HuH-7 (cell line): ENCODE data around the gene ASB11.
"Not testable (repeated sequence)": the region's sequence is repeated elsewhere in the genome, so short reads cannot be mapped to it uniquely, and the experiment has no call there.

Experiments
- DNase-seq: peaks from one replicate; pipeline ENCODE4 v3.0.0; 2011; ENCODE audit warnings: low spot score

Gene ASB11

DNA sequence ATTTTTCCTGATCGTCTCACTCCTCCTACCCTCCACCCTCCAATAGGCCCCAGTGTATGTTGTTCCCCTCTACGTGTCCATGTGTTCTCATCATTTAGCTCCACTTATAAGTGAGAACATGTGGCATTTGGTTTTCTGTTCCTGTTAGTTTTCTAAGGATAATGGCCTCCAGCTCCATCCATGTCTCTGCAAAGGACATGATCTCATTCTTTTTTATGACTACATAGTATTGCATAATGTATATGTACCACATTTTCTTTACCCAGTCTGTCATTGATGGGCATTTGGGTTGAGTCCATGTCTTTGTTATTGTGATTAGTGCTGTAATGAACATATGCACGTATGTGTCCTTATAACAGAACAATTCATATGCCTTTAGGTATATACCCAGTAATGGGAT lies 9.5 kb downstream of the ASB11 start:
- not testable (repeated sequence) for DNase-seq

DNA sequence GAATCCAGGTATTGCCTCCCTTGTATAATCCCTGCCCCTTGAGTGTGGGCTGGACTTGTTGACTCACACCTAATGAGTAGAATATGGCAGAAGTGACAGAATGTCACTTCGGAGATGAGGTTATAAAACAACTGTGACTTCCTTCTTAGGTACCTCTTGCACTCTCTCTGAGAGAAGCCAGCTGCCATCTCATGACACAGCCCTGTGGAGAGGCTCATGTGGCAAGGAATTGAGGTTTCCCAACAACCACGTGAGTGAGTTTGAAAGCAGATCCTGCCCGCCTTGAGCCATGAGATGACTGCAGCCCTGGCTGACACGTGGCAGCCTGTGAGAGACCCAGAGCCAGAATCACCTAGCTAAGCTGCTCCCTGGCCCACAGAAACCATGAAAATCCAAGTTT lies 13.5 kb downstream of the ASB11 start:
- no peak for DNase-seq

DNA sequence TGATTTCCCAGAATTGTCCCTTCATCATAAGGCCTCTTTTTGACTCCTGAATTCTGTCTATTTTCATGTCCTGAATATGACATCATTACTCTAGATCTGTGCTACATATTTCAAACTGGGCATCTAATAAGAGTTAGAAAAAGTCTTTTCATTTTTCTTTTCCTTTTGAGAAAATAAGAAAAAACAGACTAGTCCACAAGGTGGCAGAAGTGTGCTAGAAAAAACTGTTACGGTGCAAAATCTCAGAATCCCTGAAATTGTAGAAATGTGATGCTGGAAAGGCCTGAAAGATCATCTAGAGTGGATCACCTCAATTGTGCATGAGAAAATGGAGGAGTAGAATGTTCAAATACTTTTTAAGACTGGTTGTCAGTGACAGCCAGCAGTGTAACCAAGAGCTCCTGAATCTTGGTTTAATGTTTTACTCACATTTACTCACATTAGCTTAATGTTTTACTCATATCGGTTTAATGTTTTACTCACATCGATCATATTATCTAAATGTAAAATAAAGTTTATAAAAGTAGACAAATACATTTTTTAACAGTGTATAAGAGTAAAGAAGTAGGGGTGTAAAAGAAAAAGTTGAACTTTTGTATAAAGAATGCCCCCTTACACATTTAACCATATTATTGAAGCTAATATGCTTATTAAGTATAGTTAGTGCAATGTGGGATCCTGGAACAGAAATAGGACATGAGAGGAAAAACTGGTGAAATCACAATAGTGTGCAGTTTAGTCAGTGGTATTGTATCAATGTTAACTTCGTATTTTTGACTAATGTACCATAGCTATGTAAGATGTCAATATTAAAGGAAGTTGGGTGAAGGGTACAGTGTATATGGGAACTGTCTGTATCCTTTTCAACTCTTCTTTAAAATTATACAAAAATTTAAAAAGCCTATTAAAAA lies 15.2 kb downstream of the ASB11 start:
- DNase-seq, result peak; percentile 10

DNA sequence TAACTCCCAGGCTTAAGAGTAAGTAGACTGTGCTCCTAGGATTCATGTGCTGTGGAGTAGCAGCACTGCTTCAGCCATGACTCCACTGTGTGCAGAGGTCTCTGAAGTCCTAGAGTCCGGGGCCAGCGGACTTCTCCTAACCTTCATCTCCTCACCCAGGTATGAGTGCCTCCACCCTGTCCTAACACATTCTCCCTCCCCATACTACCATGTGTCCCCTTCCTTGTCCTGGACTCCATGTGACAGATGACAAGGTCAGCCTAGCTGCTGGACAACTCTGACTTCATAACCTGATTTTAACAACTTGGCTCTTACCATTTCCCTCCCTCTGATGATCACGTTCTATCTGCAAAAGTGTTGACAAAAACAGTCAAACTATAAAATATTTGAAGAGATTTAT lies 16.7 kb downstream of the ASB11 start:
- no peak for DNase-seq

DNA sequence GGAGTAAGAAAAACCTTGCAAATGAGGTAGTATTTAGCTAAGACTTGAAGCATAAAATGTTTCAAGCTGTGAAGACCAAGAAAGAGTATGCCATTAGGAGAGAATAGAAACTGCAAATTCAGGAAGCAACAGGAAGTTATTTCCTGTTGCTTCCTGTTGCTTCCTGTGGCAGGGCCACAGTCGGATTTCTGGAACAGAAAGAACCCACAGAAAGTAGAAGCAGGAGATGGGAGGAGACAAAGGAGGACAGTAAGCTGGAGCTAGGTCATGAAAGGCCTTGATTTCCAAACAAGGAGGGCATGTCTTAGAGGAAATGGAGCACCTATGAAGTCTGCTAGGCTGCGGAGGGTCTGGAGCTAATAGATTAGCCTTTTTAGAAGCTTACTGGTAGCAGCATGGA lies 17.2 kb downstream of the ASB11 start:
- DNase-seq, result no peak

DNA sequence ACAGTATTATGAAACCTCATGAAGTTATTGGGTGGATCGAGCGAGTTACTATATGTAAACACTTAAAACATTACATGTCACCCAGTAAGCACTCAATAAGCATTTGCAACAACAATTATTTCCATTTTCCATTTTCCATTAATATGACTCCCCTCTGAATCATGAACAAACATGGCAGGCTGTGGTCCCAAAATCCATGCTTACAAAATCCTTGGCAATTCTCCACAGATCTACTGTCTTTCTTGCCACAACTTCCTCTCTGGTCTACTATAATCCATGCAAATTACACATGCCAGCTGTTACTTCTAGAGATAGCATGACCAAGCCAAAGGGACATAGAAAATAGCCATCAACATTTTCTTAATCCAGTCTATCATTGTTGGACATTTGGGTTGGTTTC lies 22.0 kb downstream of the ASB11 start:
- no peak for DNase-seq

DNA sequence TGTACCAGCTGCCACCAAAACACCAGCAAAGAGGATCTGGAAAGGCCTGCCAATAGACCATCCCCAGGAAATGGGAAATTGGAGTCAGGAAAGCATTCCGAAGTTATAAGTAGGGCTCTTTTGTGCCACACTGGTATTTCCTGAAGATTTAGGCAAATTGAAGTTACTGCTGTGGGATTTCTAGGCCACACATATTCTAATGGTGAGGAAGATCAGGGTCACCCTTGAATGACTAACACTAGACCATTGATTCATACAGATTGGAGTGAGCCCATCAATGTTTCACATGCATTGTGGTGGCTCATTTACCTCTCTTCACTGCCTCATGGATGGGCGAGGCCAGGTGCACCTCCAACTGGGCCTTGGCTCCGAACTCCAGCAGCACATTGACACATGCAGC lies 22.6 kb downstream of the ASB11 start:
- DNase-seq, result no peak

DNA sequence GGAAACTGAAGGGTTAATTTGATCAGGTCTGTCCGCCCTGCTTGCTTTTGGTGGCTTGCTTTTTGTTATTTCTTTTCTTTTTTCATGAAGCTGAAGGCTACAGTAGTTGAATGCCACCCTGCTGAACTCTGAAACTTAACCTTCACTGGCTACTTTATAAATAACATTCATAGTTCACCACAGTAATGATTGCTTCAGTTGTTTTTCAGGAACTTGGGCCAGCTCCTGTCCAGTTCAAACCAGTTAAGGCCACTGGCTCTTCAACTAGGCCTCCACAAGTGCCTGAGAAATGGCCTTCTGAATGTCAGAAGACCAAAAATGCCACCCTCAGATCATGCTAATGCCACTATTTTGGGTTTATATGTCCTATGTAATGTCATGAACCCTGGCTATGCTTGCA lies 37.8 kb downstream of the ASB11 start:
- DNase-seq, result no peak

DNA sequence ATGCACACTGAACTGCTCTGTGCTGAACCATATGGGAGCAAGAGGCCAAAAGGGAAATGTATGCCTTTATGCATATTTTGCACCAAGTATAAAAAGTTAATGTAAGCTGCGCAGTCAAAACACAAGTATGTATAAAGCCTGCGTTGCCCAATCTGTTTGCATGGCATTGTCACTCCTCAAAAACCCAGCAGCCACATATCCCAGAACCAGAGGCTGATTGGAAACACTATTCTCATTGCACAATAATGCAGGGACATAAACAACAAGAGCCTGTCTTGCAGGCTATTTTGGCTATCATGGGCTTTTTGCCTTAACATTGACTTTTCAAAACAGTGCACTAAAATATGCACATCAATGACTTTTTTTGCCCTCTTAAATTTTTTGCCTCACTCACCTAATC lies 40.5 kb downstream of the ASB11 start:
- DNase-seq, result no peak

DNA sequence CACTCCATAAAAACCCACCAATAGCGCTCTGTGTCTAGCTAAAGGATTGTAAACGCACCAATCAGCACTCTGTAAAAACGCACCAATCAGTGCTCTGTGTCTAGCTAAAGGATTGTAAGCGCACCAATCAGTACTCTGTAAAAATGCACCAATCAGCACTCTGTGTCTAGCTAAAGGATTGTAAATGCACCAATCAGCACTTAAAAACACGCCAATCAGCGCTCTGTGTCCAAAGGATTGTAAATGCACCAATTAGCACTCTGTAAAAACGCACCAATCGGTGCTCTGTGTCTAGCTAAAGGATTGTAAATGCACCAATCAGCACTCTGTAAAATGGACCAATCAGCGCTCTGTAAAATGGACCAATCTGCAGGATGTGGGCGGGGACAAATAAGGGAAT lies 42.2 kb downstream of the ASB11 start:
- DNase-seq, result not testable (repeated sequence)

DNA sequence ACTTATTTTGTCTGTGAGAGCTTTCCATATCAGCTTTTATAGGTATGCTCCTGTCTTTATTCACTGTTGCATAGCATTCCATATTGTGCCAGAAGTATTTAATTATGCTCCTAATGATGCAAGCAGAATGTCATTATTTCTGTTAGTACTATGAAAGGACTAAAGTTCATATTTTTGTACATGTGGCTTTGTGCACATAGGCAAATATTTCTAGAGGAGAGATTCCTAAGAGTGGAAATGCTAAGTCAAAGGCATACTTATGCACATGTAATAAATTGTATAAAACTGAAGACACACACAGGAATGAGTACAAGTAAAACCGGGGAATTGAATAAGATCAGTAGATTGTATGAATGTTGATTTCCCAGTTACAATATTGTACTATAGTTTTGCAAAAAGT lies 43.7 kb downstream of the ASB11 start:
- no peak for DNase-seq

DNA sequence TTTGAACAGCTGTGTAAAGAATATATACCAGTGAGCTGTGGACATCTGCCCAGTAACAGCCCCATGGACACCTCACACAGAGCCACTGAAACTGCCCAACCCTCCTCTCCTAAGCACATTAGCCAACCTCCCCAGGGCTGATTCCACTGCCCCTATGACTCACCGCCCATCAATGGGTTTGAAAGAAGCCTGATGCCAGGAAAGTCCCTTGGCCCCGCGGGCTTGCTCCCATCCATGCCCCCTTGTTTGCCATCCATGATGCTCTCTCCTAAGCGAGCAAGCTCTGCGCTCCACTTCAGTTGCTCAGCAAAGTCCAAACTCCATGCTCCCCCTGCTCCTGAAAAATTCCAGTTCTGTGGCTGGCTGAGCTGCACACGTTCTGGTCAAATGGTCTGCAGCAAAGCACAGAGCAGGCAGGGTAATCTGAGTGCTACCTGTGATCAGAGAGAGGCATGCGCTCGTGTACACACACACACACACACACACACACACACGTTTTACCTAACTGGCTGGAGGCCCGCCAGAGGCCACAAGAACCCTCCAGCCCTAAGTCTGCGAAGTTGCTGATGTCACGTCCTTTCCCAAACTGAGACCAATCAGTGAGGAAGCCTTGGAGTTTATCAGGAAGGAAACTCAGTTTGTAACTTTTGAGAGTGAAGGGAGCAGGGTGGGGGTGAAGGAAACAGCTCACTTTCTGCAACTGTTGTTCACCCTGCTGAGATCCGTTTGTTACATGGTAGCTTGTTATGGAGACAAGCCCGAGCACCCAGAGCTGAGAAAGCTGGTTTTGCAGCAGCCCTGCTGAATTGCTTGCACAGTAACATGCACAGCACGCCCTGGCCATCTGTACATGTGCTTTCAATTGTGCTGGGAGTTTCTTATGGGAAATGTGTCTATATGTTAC lies 45.6 kb downstream of the ASB11 start, which contains the start of gene ASB9:
Gene ASB9 (minus strand): TSS at position 466 of the 904 bp plus-strand sequence. CDS start 209 bp downstream, at position 257.
- DNase-seq, result peak; percentile 23

DNA sequence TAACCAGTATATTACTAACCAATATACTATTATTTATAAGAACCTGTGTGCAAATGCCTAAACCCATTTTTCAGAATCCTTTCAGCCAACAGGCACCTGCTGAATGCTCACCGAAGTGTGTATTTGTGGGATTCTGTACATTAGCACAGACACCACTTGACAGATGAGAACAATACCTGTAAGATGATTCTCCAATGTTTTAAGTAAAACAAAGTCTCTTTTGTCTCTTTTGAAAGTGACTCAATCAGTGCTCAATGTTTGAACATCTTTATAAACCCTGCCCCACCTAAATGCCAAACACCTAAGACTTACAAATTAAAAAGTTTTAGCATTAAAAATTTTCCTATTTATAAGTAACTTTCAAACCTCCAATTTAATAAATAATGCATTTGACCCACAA lies 46.3 kb downstream of the ASB11 start:
- DNase-seq, result no peak

DNA sequence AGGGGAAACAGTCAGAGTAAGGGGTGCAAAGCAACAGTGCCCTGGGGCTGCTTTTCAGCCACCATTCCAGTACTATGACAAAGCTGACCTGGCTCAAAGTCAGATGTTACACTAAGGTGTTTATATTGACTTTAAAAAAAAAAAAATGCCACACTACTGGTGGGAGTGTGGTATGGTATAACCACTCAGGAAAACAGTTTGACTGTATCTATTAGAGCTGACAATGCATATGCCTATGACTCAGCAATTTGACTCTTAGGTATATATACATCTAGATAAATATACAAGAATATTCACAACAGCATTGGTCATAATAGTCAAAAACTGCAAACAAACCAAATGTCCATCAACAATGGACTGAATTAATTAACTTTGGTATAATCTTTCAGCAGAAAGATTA lies 60.6 kb downstream of the ASB11 start:
- no peak for DNase-seq

DNA sequence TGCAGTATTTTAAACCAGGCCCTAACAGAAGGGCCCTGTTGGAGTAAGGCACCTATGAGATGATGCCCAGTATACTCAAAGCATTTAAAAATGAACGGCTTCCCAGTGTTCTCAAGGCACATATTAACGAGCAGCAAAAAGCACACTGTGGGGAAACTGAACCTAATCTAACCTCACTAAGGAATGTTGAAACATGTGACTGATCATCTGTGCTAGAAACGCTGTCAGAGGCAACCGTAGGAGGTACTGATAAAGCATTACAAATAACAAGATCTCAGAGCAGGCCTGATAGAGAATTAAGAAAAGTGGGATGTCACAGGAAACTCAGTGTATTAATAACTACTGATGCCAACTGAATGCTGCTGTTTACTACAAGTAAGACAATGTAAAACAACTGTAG lies 69.5 kb downstream of the ASB11 start:
- DNase-seq, result no peak

DNA sequence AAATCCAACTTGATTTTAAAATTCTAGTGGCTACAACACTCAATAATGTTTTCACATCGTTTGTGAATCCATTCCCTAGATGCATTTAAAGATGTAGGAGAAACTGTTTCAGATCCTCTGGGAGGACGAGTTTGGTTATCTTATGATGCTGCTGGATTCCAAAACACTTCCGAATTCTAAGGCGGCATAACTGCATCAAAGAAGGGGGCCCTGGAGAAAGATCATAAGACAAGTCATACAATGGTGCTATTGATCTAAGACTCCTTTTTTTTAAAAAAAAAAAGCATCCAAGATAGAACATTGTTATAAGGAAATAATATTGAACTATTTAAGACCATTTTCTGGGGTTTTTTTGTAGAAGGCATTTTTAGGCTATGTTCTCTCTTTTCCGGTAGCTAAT lies 71.0 kb downstream of the ASB11 start:
- DNase-seq, result no peak

DNA sequence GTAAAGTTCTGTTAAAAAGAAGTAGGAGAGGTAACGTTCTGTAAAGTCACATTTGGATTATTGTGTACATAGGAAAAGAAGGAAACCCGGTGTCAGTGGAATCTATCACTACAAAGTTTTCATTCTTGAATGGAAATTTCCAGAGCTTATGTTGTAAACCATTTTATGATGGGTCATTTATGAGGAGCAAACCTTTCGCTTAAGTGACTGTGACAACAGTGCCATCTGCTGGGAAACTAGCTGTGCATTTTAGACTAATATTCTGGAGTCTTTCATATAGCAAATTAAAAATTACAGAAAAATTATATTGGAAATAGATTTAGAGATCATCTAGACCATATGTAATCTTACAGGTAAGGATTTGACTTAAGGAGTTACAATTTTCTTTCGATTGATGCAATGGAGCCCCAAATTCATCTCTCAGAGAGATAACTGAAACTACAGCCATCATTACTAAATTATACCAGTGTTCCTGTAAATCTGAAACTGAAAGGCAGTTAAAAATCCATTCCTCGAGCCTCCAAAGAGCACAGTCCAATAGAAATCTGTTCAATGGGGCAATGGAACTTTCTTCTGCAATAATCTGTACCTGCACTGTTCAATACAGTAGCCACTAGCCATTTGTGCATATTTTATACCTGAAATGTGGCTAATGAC lies 72.4 kb downstream of the ASB11 start:
- peak; percentile 44 for DNase-seq

DNA sequence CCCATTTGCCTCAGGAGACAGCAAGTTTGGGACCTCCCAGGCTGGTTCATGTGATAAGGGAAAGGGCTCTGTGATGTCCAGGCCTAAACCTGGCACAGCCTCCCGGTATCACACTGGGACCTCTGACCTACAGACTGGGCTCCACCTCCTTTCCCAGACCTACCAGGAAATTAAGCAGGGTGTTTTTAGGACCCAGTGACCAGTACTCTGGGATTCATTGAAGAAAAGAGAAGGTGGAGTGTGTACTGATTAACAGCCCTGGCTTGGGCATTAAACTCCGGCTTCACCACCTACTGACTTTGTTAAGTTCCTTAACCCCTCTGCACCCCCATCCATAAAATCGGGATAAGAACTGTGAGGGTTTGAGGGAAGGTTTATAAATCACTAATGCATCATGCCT lies 74.1 kb downstream of the ASB11 start:
- DNase-seq, result peak; percentile 3

DNA sequence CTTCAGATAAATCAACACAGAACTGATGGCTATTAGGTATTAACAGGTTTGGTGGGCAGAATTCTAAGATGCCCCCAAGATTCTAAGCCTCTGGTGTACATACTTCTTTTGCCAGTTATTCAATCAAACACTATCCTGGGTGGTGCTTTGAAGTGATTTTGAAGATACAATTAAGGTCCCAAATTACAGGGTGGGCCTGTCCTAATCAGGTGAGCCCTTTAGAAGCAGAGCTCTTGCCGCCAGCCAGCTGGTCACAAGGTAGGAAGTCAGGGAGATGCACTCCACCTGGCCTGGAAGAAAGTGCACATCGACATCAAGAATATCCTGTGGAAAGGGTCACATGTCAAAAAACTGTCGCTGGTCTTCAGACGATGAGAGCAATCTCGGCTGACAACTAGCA lies 75.0 kb downstream of the ASB11 start:
- no peak for DNase-seq

DNA sequence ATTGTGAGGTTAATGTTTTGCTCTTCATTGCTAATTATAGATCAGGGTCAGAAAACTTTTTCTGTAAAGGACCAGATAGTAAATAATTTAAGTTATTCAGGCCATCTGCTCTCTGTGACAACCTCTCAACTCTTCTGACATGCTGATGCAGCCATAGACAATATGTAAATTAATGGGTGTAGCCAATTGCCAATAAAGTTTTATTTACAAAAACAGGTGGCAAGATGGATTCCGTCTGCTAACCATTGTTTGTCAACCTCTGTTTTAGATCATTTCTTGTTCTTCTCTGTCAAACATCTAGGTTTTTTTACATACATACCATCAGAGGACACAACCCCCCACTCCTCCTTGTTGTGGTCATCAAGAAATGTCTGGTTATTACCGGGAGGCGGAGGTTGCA lies 79.3 kb downstream of the ASB11 start:
- no peak for DNase-seq

DNA sequence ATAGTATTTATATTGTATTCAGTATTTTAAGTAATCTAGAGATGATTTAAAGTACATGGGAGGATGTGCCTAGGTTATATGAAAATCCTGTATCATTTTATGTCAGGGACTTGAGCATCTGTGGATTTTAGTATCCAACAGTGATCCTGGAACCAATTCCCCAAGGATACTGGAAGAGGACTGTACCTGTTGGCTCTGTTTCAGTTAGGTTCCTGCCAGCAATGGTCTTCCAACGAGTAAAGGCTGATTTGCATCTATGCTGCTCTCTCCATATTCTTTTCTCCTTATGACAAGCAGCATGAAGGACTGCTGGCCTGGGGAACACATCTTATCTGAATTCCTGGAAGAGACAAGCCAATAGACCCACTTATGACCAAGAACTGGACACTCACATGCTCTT lies 80.4 kb downstream of the ASB11 start:
- DNase-seq, result no peak

DNA sequence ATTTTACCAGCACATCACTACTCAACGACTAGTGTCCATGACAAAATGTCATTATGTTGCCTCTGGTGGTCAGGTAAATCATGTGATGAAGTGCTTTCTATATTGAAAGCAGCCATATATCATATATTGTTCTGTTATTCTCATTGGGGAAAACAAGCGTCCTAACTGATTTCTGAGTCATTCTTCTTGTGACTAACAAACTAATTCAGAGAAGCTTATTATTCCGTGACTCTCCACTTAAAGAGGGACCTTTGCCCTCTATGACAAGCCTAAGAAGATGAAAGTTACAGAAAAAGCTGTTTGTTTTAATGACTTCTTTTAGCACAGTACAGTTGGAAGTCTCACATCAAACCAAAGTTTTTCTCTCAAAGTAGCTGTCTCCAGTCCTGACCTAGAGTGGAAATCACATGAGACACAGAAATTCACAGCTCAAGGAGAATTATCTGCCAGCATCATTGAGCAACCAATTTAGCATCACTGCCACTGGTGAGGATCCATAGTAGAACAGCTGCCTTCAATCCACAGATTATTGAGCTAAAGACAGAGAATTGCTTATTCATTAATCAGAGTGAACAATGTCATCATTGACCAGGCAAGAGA lies 81.9 kb downstream of the ASB11 start:
- no peak for DNase-seq
